GM12891 (cell line): ENCODE measurements around the gene OGG1.

ENCODE experiments used
- POLR2A ChIP-seq: IDR thresholded peaks from 2 replicates; pipeline ENCODE4 v1.6.1; 2011; ENCODE audit warnings: low read depth, low read length, control low read depth
- POLR2AphosphoS5 ChIP-seq: IDR thresholded peaks from 2 replicates; pipeline ENCODE4 v1.6.1; 2011; ENCODE audit warnings: low read depth, low read length, control low read depth
- POU2F2 ChIP-seq: IDR thresholded peaks from 2 replicates; pipeline ENCODE4 v1.6.1; 2011; ENCODE audit warnings: low read depth, mild to moderate bottlenecking, control low read depth, low read length, moderate library complexity
- SPI1 ChIP-seq: IDR thresholded peaks from 2 replicates; pipeline ENCODE4 v1.6.1; 2011; ENCODE audit warnings: low read depth, low read length, control low read depth
- TAF1 ChIP-seq: IDR thresholded peaks from 2 replicates; pipeline ENCODE4 v1.6.1; 2011; ENCODE audit warnings: low read depth, low read length, control low read depth

DNA sequence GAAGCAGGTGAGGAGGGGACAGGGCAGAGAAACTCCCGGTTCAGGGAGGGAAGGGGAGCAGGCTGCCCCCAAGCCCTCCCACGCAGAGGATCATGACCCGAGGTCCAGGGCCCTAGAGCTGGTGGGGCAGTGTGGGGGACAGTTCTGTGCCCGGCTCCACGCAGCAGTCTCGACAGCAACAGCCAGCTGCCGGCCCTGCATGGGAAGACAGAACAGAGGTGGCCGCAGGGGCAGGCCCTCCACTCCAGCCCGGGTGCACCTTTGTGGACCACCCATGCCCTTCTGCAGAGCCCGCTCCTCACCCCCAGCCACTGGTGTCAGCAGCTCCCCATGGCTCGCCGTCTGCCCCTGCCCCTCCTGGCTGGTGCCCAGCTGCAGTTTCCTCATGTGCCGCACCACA lies 7.7 kb downstream of the OGG1 start:
- TF ChIP-seq POLR2A (no peak), POLR2AphosphoS5 (no peak), SPI1 (no peak), TAF1 (no peak), POU2F2 (no peak)
